CD4-positive, alpha-beta T cell (primary cell): ENCODE measurements around the gene PPIP5K1. TPM values are rescaled to one million over a fixed set of nuclear protein-coding genes. Genes with fewer than 3 reads are reported as not detected.
"Not testable (repeated sequence)": the region's sequence is repeated elsewhere in the genome, so short reads cannot be mapped to it uniquely, and the experiment has no call there.

Source experiments
- ATAC-seq: fragments of 200-7000 bp; cut with Tn5 transposase; one replicate; pipeline ENCODE4 v1.10.0; 2022; ENCODE audit warnings: mild to moderate bottlenecking; ENCODE audit not compliant: poor library complexity
- CTCF ChIA-PET: fragments of 350-600 bp; sonication (Branson Sonifier 250); formaldehyde crosslinking; loops from one replicate; lab custom pipeline; 2021; ENCODE audit warnings: antibody characterized with exemption, inconsistent platforms; lab: Charles Lee
- POLR2A ChIA-PET: fragments of 350-600 bp; sonication (Branson Sonifier 250); formaldehyde crosslinking; loops from one replicate; lab custom pipeline; 2021; ENCODE audit warnings: antibody characterized with exemption, inconsistent platforms; lab: Charles Lee
- DNase-seq, 14 experiments: peaks; one replicate each; pipeline ENCODE4 v3.0.0-alpha.2; 2013 to 2020; ENCODE audit warnings: mixed read lengths in 2 of 14
- H3K27ac ChIP-seq, 2 donors: one replicate each; pipeline versions ENCODE4 v1.5.1 to v1.7.0; 2013; ENCODE audit warnings: low read length in 2 of 2, low read depth in 1 of 2, mild to moderate bottlenecking in 1 of 2
- H3K27me3 ChIP-seq, 2 experiments: 1 replicate in 1 of 2; 2 replicates in 1 of 2; pipeline versions ENCODE4 v1.6.1 to v1.7.0; 2013; ENCODE audit warnings: low read length in 2 of 2, control low read depth in 1 of 2, mild to moderate bottlenecking in 1 of 2, moderate library complexity in 1 of 2; ENCODE audit not compliant: insufficient read depth in 2 of 2, control insufficient read depth in 1 of 2
- H3K36me3 ChIP-seq: one replicate; pipeline ENCODE4 v1.6.1; 2013; ENCODE audit warnings: low read length, control low read depth; ENCODE audit not compliant: insufficient read depth
- H3K4me1 ChIP-seq: one replicate; pipeline ENCODE4 v1.6.1; 2013; ENCODE audit warnings: low read length, control low read depth; ENCODE audit not compliant: insufficient read depth
- H3K4me3 ChIP-seq: one replicate; pipeline ENCODE4 v1.5.1; 2013; ENCODE audit warnings: mild to moderate bottlenecking, low read length, moderate library complexity
- H3K9me3 ChIP-seq, 2 experiments: 1 replicate in 1 of 2; 2 replicates in 1 of 2; pipeline versions ENCODE4 v1.6.1 to v1.7.0; 2013; ENCODE audit warnings: low read length in 2 of 2, mild to moderate bottlenecking in 2 of 2, control low read depth in 1 of 2, moderate library complexity in 1 of 2; ENCODE audit not compliant: control insufficient read depth in 1 of 2, insufficient read depth in 1 of 2
- H3K27ac Mint-ChIP-seq: one replicate; pipeline ENCODE4 v1.8.0; 2020; ENCODE audit warnings: mixed read lengths
- H3K27me3 Mint-ChIP-seq: one replicate; pipeline ENCODE4 v1.8.0; 2021; ENCODE audit warnings: mixed read lengths
- H3K36me3 Mint-ChIP-seq: one replicate; pipeline ENCODE4 v1.8.0; 2021; ENCODE audit warnings: low read depth, mixed read lengths
- H3K4me1 Mint-ChIP-seq: one replicate; pipeline ENCODE4 v1.8.0; 2021; ENCODE audit warnings: low read depth, mixed read lengths
- H3K4me3 Mint-ChIP-seq: one replicate; pipeline ENCODE4 v1.8.0; 2020; ENCODE audit warnings: mild to moderate bottlenecking, mixed read lengths
- H3K9me3 Mint-ChIP-seq: one replicate; pipeline ENCODE4 v1.8.0; 2020; ENCODE audit warnings: mixed read lengths
- intact Hi-C, 2 experiments: fragments of 100-400 bp; cut with DNase I in 1 of 2; cut with micrococcal nuclease in 1 of 2; formaldehyde crosslinking; loops; one replicate each; pipeline versions ENCODE4 v1.15.1 to v1.9.0; 2023 to 2025; cut with DNase I, micrococcal nuclease
- total RNA-seq, 174 experiments: library from RNA in 2 of 174; stranded (reverse) in 2 of 174; gene quantifications; one replicate each; pipeline ENCODE4 v1.2.3 and lab custom pipeline; 2021 to 2026
- TF ChIP-seq, protein P1 (sequence below): fragments of 200-600 bp; IDR thresholded peaks from one replicate; pipeline ENCODE4 v1.8.0; 2022; ENCODE audit warnings: antibody characterized with exemption, mild to moderate bottlenecking

The PPIP5K1 gene
- total RNA-seq, 2 experiments from 2014 or later = 16.9 to 23.8 TPM

DNA sequence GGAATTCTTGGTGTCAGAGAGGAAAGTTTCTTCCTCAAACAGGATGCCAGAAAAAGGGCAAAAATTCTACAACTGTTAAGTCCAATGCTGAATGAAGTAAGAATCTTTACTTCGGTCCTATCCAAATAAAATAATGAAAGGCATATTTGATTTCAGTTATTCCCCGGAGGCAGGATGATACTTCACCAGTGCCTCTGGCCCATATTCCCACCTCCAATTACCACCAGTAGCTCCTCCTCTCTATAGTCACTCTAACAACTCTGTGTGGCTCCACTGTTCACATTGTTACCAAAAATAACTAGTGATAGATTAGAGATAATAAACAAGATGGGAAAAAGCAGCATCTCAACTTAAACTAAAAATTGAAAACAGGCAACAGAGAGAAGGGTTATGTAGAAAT, 51.9 kb downstream of the PPIP5K1 start:
- Mint-ChIP-seq H3K9me3 (no peaks in the 10 kb centered on the region), H3K27me3 (no peaks in the 10 kb centered on the region), H3K4me3 (no peak overlapping the region), H3K36me3 (peaks cover 18% of the 10 kb centered on the region), H3K27ac (no peak overlapping the region), H3K4me1 (no peaks in the 10 kb centered on the region)
- no peaks in the 10 kb centered on the region for H3K4me1 ChIP-seq
- H3K9me3 ChIP-seq = no peaks in the 10 kb centered on the region
- TF ChIP-seq, protein P1, sequence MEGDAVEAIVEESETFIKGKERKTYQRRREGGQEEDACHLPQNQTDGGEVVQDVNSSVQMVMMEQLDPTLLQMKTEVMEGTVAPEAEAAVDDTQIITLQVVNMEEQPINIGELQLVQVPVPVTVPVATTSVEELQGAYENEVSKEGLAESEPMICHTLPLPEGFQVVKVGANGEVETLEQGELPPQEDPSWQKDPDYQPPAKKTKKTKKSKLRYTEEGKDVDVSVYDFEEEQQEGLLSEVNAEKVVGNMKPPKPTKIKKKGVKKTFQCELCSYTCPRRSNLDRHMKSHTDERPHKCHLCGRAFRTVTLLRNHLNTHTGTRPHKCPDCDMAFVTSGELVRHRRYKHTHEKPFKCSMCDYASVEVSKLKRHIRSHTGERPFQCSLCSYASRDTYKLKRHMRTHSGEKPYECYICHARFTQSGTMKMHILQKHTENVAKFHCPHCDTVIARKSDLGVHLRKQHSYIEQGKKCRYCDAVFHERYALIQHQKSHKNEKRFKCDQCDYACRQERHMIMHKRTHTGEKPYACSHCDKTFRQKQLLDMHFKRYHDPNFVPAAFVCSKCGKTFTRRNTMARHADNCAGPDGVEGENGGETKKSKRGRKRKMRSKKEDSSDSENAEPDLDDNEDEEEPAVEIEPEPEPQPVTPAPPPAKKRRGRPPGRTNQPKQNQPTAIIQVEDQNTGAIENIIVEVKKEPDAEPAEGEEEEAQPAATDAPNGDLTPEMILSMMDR = no peak
- no peak overlapping the region for H3K27ac ChIP-seq
- no peaks in the 10 kb centered on the region for H3K27me3 ChIP-seq
- no peak for ATAC-seq
- peaks cover 12% of the 10 kb centered on the region for H3K36me3 ChIP-seq
- intact Hi-C loops = no loop called here
- CTCF ChIA-PET = no interaction called here
- POLR2A ChIA-PET = no interaction called here
- no peak overlapping the region for H3K4me3 ChIP-seq
- DNase-seq = no peak

DNA sequence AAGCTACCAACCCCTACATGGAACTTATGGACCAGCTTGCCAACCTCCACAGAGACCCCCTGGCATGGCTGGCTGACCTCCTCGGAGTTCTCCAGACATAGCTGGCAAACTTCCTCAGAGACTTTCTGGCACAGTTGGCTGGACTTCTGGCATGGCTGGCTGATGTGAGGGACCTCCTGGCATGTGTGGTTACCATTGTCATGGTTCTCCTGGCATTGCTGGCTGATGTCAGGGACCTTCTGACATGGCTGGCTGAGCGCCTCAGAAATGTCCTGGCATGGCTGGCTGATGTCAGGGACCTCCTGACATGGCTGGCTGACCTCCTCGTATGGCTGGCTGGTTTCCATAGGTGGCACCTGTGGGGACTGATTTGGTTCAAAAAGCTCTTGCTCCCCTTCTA, 55.1 kb downstream of the PPIP5K1 start:
- DNase-seq (no peak), ATAC-seq (no peak)
- H3K4me1 Mint-ChIP-seq = no peaks in the 10 kb centered on the region
- H3K27ac Mint-ChIP-seq = no peak overlapping the region
- Histone ChIP-seq H3K36me3 (peaks cover 12% of the 10 kb centered on the region), H3K4me1 (no peaks in the 10 kb centered on the region), H3K27ac (no peak overlapping the region), H3K27me3 (no peaks in the 10 kb centered on the region), H3K4me3 (no peak overlapping the region), H3K9me3 (no peaks in the 10 kb centered on the region)
- ChIA-PET POLR2A (no interaction called here), CTCF (no interaction called here)
- no peak overlapping the region for H3K4me3 Mint-ChIP-seq
- no peaks in the 10 kb centered on the region for H3K9me3 Mint-ChIP-seq
- H3K27me3 Mint-ChIP-seq = no peaks in the 10 kb centered on the region
- TF ChIP-seq, protein P1 = no peak
- intact Hi-C loops = no loop called here
- H3K36me3 Mint-ChIP-seq = peaks cover 18% of the 10 kb centered on the region

DNA sequence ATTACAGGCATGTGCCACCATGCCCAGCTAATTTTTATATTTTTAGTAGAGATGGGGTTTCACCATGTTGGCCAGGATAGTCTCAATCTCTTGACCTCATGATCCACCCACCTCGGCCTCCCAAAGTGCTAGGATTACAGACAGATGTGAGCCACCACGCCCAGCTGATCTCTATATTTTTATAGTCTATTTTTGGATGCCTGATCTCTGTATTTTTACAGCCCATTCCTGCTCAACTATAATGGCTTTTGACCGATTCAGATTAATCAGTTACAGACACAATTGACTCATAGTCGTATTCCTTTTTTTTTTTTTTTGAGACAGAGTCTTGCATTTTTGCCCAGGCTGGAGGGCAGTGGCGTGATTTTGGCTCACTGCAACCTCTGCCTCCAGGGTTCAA, 57.2 kb downstream of the PPIP5K1 start:
- peaks cover 18% of the 10 kb centered on the region for H3K36me3 Mint-ChIP-seq
- H3K27ac ChIP-seq, H3K9me3 Mint-ChIP-seq, H3K27me3 ChIP-seq, H3K4me3 Mint-ChIP-seq, H3K4me1 Mint-ChIP-seq, H3K27me3 Mint-ChIP-seq, H3K27ac Mint-ChIP-seq, H3K4me3 ChIP-seq, H3K9me3 ChIP-seq, DNase-seq, intact Hi-C loops, ATAC-seq, POLR2A ChIA-PET, H3K4me1 ChIP-seq: not testable (repeated sequence)
- CTCF ChIA-PET = interaction anchor here (0.6 kb wide), 1 partner anchor 1229 kb away, joined by 5 read pairs; no protein-coding TSS in a partner anchor
- H3K36me3 ChIP-seq = peaks cover 12% of the 10 kb centered on the region

DNA sequence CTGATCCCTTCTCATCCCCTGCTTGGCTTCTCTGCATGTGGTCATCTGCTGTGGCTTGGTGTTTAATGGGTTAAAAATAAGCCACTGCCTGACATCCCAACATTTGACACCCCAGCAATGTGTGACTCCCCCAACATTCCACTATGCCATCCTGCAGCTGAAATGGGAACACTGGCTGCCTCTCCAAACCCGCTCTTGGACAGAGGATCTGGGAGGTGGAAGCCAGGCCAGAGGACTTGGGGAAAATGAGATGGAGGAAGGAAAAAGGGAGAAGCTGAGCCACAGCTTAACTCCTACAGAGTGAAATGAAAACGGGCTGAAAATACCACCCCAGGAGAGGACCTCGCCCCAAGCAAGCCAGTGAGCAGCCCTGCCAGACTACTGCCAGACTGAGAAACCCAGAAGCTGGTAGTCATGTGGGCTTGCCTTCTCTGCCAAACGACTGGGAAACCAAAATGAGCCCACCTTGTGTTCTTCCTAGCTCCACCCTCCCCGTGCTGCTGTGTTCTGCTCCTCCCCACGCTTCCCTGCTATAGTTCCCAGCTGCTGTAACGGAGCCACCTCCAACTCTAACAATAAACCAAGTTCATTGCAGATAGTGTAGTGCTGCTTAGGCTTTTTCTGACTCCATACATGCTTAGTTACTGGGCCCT, 58.9 kb downstream of the PPIP5K1 start:
- TF ChIP-seq, protein P1 = no peak
- H3K27ac Mint-ChIP-seq = no peak overlapping the region
- H3K36me3 Mint-ChIP-seq = peaks cover 18% of the 10 kb centered on the region
- Histone ChIP-seq H3K27me3 (no peaks in the 10 kb centered on the region), H3K27ac (no peak overlapping the region), H3K36me3 (peaks cover 10% of the 10 kb centered on the region), H3K4me3 (no peak overlapping the region), H3K4me1 (no peaks in the 10 kb centered on the region), H3K9me3 (no peaks in the 10 kb centered on the region)
- no peaks in the 10 kb centered on the region for H3K9me3 Mint-ChIP-seq
- H3K4me1 Mint-ChIP-seq = no peaks in the 10 kb centered on the region
- no peaks in the 10 kb centered on the region for H3K27me3 Mint-ChIP-seq
- intact Hi-C loops = no loop called here
- ChIA-PET POLR2A (no interaction called here), CTCF (no interaction called here)
- no peak overlapping the region for H3K4me3 Mint-ChIP-seq
- no peak for ATAC-seq
- DNase-seq = no peak
